Measurements from ENCODE around the gene DIAPH3.

DIAPH3 gene

GRCh38 chr13:59734393-59734792, 429.3 kb downstream of the DIAPH3 start:
- CTCF ChIA-PET: interaction anchor here (0.6 to 1.2 kb wide), 3 partner anchors 11 to 25 kb away, joined by 3 to 4 read pairs (median 3); no protein-coding TSS in a partner anchor
- TF ChIP-seq CTCF (IDR thresholded peaks at IDR 0.05; ENCODE audit: control extremely low read depth, extremely low read depth, low read depth, missing control alignments): no peak
- DNase-seq (ENCODE audit: extremely low spot score): peak; percentile 58
- POLR2A ChIA-PET: no interaction called here

- POLR2A ChIA-PET: no interaction called here
- DNase-seq (ENCODE audit: extremely low spot score): no peak
- CTCF ChIA-PET: interaction anchor here (0.6 to 1.2 kb wide), 3 partner anchors 11 to 25 kb away, joined by 3 to 4 read pairs (median 3); no protein-coding TSS in a partner anchor
- TF ChIP-seq CTCF (IDR thresholded peaks at IDR 0.05; ENCODE audit: control extremely low read depth, extremely low read depth, low read depth, missing control alignments): no peak
Measured at GRCh38 chr13:59733744-59734143, 430.0 kb downstream of the DIAPH3 start.

DNA sequence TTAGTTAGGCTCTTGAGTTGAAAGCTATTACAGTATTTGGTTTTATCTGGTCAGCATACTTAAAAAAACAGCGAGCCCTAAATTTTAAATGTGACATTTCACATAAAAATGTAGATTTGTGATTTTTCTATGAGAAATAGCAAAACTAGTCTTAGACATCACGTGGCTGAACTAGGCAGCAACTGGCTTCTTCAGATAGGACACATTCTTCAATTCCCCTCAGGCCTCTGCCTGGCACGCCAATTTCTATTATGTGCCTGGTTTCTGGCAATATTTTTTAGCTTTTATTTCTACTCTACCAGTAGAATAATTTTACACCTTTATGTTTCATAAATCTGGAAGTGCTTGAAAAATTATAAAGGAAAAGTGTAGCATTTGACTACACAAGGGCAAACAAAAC, 433.7 kb downstream of the DIAPH3 start:
- POLR2A ChIA-PET: no interaction called here
- DNase-seq (ENCODE audit: extremely low spot score): no peak
- no peak for TF ChIP-seq CTCF (IDR thresholded peaks at IDR 0.05; ENCODE audit: control extremely low read depth, extremely low read depth, low read depth, missing control alignments)
- CTCF ChIA-PET: interaction anchor here (2.2 kb wide), 1 partner anchor 176 kb away, joined by 4 read pairs; no protein-coding TSS in a partner anchor

GRCh38 chr13:59728896-59729545, 434.7 kb downstream of the DIAPH3 start:
- POLR2A ChIA-PET: no interaction called here
- CTCF ChIA-PET: interaction anchor here (0.8 to 2.2 kb wide), 5 partner anchors 8 to 177 kb away, joined by 3 to 5 read pairs (median 4); no protein-coding TSS in a partner anchor
- DNase-seq (ENCODE audit: extremely low spot score): no peak
- no peak for TF ChIP-seq CTCF (IDR thresholded peaks at IDR 0.05; ENCODE audit: control extremely low read depth, extremely low read depth, low read depth, missing control alignments)

GRCh38 chr13:59721926-59722910, 441.5 kb downstream of the DIAPH3 start:
- POLR2A ChIA-PET: no interaction called here
- no peak for TF ChIP-seq CTCF (IDR thresholded peaks at IDR 0.05; ENCODE audit: control extremely low read depth, extremely low read depth, low read depth, missing control alignments)
- DNase-seq (ENCODE audit: extremely low spot score): no peak
- CTCF ChIA-PET: interaction anchor here (0.9 to 1.8 kb wide), 13 partner anchors 8 to 709 kb away, joined by 3 to 6 read pairs (median 3); no protein-coding TSS in a partner anchor

DNA sequence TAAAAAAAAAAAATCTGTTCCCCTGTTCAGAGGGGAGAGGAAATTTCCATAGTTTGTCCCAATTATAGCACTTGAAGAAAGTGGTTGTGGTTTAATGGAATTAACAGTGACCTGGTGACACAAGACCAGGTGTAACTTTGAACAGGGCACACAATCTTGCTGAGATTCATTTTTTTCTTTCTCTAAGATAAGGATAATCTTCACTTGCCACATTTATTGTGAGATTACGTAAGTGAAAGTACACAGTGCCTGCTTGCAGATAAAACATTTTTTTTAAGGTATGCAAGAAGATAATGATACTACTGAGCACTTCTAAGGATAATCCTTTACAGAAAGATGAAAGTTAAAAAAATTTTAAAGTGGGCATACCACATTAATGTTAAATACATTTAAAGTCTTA, 448.1 kb downstream of the DIAPH3 start:
- DNase-seq (ENCODE audit: extremely low spot score): no peak
- ChIA-PET POLR2A (no interaction called here), CTCF (interaction anchor here (1.6 kb wide), 1 partner anchor 14 kb away, joined by 5 read pairs; no protein-coding TSS in a partner anchor)
- TF ChIP-seq CTCF (IDR thresholded peaks at IDR 0.05; ENCODE audit: control extremely low read depth, extremely low read depth, low read depth, missing control alignments): no peak

Measured in GM10248 (cell line).